Glutamatergic neuron (in vitro differentiated cells): ENCODE results near the gene ZNF835. TPM values are rescaled to one million over a fixed set of nuclear protein-coding genes. Genes with fewer than 3 reads are reported as not detected.
A peak's percentile ranks its signal among the peaks of the same experiment; 100 is the strongest.

Experiments used
- DNase-seq: peaks from one replicate; pipeline ENCODE4 v3.0.0; 2022
- H3K27ac Mint-ChIP-seq: one replicate; pipeline ENCODE4 v1.8.0; 2020; ENCODE audit warnings: mild to moderate bottlenecking, mixed read lengths, inconsistent platforms; ENCODE audit not compliant: unreplicated experiment
- H3K27me3 Mint-ChIP-seq: one replicate; pipeline ENCODE4 v1.8.0; 2020; ENCODE audit warnings: mild to moderate bottlenecking, moderate library complexity, mixed read lengths, inconsistent platforms; ENCODE audit not compliant: unreplicated experiment
- H3K36me3 Mint-ChIP-seq: one replicate; pipeline ENCODE4 v1.8.0; 2020; ENCODE audit warnings: mild to moderate bottlenecking, mixed read lengths, inconsistent platforms; ENCODE audit not compliant: unreplicated experiment
- H3K4me1 Mint-ChIP-seq: one replicate; pipeline ENCODE4 v1.8.0; 2020; ENCODE audit warnings: mild to moderate bottlenecking, low read depth, mixed read lengths, inconsistent platforms; ENCODE audit not compliant: unreplicated experiment
- H3K4me3 Mint-ChIP-seq: one replicate; pipeline ENCODE4 v1.8.0; 2020; ENCODE audit warnings: mild to moderate bottlenecking, mixed read lengths, inconsistent platforms; ENCODE audit not compliant: unreplicated experiment
- H3K9me3 Mint-ChIP-seq: one replicate; pipeline ENCODE4 v1.8.0; 2020; ENCODE audit warnings: mild to moderate bottlenecking, moderate library complexity, mixed read lengths, inconsistent platforms; ENCODE audit not compliant: unreplicated experiment
- CTCF ChIP-seq: fragments of 200-600 bp; sonication (generic); IDR thresholded peaks from one replicate; pipeline ENCODE4 v1.5.0; 2021; ENCODE audit not compliant: partially characterized antibody, unreplicated experiment
- long read RNA-seq: library from polyadenylated mRNA; unstranded; transcript quantifications from one replicate; pipeline ENCODE4 v2.0.0, GENCODE V29; 2020; ENCODE audit not compliant: unreplicated experiment
- total RNA-seq: library from RNA; stranded (reverse); fragmentation: NEBNext Ultra II Directional; extraction: Animal tissue kit (Norgen Biotek cat#: 25700); gene quantifications from one replicate; pipeline ENCODE4 v1.2.1, GENCODE V29; 2021; ENCODE audit not compliant: unreplicated experiment

ZNF835 gene
- total RNA-seq: 2.7 TPM
- long read RNA-seq, partial matches to known transcripts: 0 of 1 reads
- long read RNA-seq, other reads (novel, unspliced or antisense): 1 of 1 reads

DNA sequence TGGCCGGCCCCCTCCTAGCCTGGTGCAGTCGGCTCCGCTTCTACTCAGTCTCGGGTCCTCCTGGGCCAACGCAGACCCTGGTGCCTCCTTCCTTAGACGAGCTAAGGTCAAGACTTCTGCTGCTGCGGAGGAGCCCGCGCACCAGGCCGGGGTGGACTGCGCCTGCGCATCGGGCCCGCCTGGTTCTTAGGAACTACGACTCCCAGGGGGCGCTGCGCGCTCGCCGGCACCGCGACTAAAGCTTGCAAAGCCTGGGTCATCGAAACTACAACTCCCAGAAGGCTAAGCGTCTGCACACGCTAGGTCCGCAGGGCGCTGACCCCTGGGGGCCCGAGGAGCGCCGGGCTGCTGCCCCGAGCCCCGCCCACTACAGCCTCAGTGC is at the start of gene ZNF835:
Gene ZNF835, minus strand, starts transcription at position 145 of the 382 bp plus-strand sequence. CDS start 6,559 bp downstream, outside the sequence.
- peaks cover 2% of the 10 kb centered on the region for H3K4me1 Mint-ChIP-seq
- peaks cover 7% of the 10 kb centered on the region for H3K9me3 Mint-ChIP-seq
- peak; percentile 38 for TF ChIP-seq CTCF
- DNase-seq: peak; percentile 95
- H3K4me3 Mint-ChIP-seq: peak within 1 kb of the TSS; percentile 90
- peaks cover 3% of the 10 kb centered on the region for H3K36me3 Mint-ChIP-seq
- H3K27me3 Mint-ChIP-seq: peaks cover 14% of the 10 kb centered on the region
- H3K27ac Mint-ChIP-seq: peak within 1 kb of the TSS; percentile 59

DNA sequence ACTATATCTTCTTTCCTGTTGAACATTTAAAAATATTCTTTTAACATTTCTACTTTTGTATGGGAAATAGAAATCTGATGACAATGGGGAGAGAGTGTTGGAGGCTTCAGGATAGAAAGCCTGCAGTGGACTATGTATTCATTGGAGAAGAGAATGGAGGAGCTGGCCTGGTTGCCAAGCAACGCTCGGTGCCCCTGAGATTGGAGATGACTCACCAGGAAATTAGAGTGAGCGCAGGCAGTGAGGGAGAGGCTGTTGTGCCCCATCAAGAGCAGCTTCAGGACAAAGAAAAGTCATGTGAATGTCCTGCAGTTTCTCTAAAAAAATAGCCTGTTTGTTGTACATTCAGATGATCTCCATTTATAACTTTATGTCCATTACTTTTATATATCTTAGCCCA is 48.7 kb upstream of the ZNF835 start:
- no peak for TF ChIP-seq CTCF

GRCh38 chr19:56718231-56718630 is 46.7 kb upstream of the ZNF835 start:
- TF ChIP-seq CTCF: no peak
- H3K4me1 Mint-ChIP-seq: no peaks in the 10 kb centered on the region
- H3K27ac Mint-ChIP-seq: no peak overlapping the region
- no peaks in the 10 kb centered on the region for H3K27me3 Mint-ChIP-seq
- H3K9me3 Mint-ChIP-seq: peaks cover 8% of the 10 kb centered on the region
- H3K4me3 Mint-ChIP-seq: peak overlapping the region; percentile 38
- peaks cover 6% of the 10 kb centered on the region for H3K36me3 Mint-ChIP-seq
- no peak for DNase-seq

More for the DNA sequence above, 48.7 kb upstream of the ZNF835 start:
- Mint-ChIP-seq H3K36me3 (peaks cover 12% of the 10 kb centered on the region), H3K9me3 (peaks cover 8% of the 10 kb centered on the region), H3K4me3 (no peak overlapping the region), H3K4me1 (no peaks in the 10 kb centered on the region), H3K27ac (no peak overlapping the region), H3K27me3 (peaks cover 5% of the 10 kb centered on the region)
- peak; percentile 49 for DNase-seq

DNA sequence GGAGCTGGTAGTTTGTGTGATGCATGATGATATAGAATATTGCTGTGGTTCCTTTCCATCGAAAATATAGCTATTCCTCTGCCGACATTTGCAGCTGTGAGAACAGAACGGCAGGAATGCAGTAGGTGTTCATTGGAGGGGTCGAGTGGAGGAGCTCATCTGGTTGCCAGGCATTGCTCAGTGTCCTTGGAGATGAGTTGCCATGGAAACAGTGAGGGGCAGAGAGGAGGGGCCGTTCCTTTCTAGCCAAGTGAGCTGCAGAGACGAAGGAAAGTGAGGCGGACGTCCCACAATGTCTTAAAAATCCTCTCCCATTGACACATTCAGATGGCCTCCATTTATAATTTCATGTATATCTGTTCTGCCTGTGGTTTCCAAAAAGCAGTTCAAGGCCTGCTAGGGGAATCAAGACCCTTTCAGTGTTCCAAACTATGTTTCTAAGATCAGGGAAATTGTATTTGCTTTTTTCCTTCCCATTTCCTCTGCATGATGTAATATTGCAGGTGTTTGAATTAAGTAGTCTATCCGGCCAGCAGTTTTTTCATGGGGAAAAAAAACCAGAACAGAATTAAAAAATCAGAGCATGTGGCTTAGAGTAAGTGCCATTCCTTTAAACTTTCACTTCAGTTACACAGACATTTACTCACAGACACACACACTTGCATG is 41.2 kb upstream of the ZNF835 start:
- H3K27ac Mint-ChIP-seq: peak overlapping the region; percentile 43
- no peak for TF ChIP-seq CTCF
- no peaks in the 10 kb centered on the region for H3K27me3 Mint-ChIP-seq
- H3K4me3 Mint-ChIP-seq: peak overlapping the region; percentile 25
- peaks cover 6% of the 10 kb centered on the region for H3K9me3 Mint-ChIP-seq
- no peak for DNase-seq
- no peaks in the 10 kb centered on the region for H3K4me1 Mint-ChIP-seq
- H3K36me3 Mint-ChIP-seq: no peaks in the 10 kb centered on the region

DNA sequence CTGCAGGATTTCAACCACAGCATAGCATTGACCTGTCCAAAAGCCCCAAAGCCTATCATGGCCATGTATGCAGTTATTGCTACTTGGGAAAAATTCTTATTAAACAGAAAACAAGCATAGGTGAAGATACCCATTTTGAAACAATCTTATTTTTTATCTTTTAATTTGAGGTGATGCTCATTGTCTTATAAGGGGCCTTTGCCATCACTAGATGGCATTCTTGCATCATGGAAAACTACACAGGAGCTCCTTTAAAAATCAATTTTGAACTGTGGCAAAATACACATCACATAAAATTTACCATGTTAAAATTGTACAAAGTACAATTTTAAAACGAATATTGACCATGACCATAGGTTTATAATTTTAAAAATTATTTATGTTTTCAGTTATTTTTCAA is 38.9 kb upstream of the ZNF835 start:
- Mint-ChIP-seq H3K4me1 (no peaks in the 10 kb centered on the region), H3K27ac (no peak overlapping the region), H3K9me3 (peaks cover 3% of the 10 kb centered on the region), H3K4me3 (no peak overlapping the region), H3K27me3 (peaks cover 2% of the 10 kb centered on the region), H3K36me3 (no peaks in the 10 kb centered on the region)
- TF ChIP-seq CTCF: no peak
- no peak for DNase-seq
